HL-60 (cell line): ENCODE data around the gene TMPRSS9.

Source experiments
- CTCF ChIP-seq: IDR thresholded peaks from one replicate; pipeline ENCODE4 v1.5.1; 2011; ENCODE audit warnings: low read length, control low read depth, inconsistent platforms; ENCODE audit not compliant: insufficient read depth
- REST ChIP-seq: IDR thresholded peaks from 2 replicates; pipeline ENCODE4 v1.6.1; 2012; ENCODE audit warnings: low read depth; ENCODE audit not compliant: insufficient replicate concordance

- no peak for TF ChIP-seq CTCF
- TF ChIP-seq REST, result no peak
Measured at GRCh38 chr19:2334986-2335846, 24.8 kb upstream of the TMPRSS9 start.
